ENCODE results near the gene EID2B.

DNA sequence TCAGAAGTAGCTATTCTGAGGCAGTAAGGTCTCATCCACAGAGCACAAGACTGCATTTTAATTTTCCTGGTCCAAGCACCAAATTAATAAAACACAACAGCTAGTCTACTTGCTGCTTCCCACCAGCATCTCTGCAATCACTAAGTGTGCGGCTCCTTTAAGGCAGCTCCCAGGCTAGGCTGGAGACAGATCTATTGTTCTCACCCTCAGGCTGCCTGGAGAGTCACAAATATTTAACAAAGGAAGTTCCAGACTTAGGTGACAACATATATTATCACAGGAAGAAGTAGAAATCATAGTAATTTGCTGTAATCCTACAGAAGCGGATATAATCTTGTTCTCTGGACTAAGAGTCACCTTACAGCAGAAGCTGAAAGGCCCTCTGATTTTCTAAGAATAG lies 9.6 kb upstream of the EID2B start:
- TF ChIP-seq YY1 (IDR thresholded peaks at IDR 0.05; ENCODE audit: low read depth, low read length) (no peak), RAD21 (IDR thresholded peaks at IDR 0.05 in 1 of 2, conservative IDR thresholded peaks at IDR 0.05 in 1 of 2; ENCODE audit: low read depth in 2 of 2, low read length in 2 of 2) (no peak), EZH2 (IDR thresholded peaks at IDR 0.05; ENCODE audit: low read depth, low read length, severe bottlenecking) (no peak), CEBPB (IDR thresholded peaks at IDR 0.05; ENCODE audit: low read depth, low read length) (no peak), GABPA (IDR thresholded peaks at IDR 0.05; ENCODE audit: borderline replicate concordance, insufficient read depth, low read length) (no peak), POLR2AphosphoS5 (IDR thresholded peaks at IDR 0.05; ENCODE audit: low read depth, low read length) (no peak), SIX5 (IDR thresholded peaks at IDR 0.05; ENCODE audit: low read depth, low read length) (no peak), EP300 (IDR thresholded peaks at IDR 0.05; ENCODE audit: borderline replicate concordance in 1 of 2, low read depth in 2 of 2, low read length in 2 of 2) (no peak), SIN3A (conservative IDR thresholded peaks at IDR 0.05 in 1 of 2, IDR thresholded peaks at IDR 0.05 in 1 of 2; ENCODE audit: low read depth in 1 of 2, low read length in 2 of 2) (no peak), POLR2A (IDR thresholded peaks at IDR 0.05; ENCODE audit: control extremely low read depth in 1 of 2, low read depth in 2 of 2, low read length in 2 of 2) (no peak), KDM1A (IDR thresholded peaks at IDR 0.05; ENCODE audit: borderline replicate concordance, low read length) (no peak), SIRT6 (IDR thresholded peaks at IDR 0.05; ENCODE audit: low read length) (no peak)
- TF ChIP-seq, protein P1, sequence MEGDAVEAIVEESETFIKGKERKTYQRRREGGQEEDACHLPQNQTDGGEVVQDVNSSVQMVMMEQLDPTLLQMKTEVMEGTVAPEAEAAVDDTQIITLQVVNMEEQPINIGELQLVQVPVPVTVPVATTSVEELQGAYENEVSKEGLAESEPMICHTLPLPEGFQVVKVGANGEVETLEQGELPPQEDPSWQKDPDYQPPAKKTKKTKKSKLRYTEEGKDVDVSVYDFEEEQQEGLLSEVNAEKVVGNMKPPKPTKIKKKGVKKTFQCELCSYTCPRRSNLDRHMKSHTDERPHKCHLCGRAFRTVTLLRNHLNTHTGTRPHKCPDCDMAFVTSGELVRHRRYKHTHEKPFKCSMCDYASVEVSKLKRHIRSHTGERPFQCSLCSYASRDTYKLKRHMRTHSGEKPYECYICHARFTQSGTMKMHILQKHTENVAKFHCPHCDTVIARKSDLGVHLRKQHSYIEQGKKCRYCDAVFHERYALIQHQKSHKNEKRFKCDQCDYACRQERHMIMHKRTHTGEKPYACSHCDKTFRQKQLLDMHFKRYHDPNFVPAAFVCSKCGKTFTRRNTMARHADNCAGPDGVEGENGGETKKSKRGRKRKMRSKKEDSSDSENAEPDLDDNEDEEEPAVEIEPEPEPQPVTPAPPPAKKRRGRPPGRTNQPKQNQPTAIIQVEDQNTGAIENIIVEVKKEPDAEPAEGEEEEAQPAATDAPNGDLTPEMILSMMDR (IDR thresholded peaks at IDR 0.05; ENCODE audit: control extremely low read depth in 1 of 3, insufficient read depth in 1 of 3, low read depth in 1 of 3, low read length in 3 of 3) = no peak
- TF ChIP-seq, protein P2, sequence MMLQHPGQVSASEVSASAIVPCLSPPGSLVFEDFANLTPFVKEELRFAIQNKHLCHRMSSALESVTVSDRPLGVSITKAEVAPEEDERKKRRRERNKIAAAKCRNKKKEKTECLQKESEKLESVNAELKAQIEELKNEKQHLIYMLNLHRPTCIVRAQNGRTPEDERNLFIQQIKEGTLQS (IDR thresholded peaks at IDR 0.05; ENCODE audit: insufficient read depth, low read depth, low read length) = no peak
